GM19467 (cell line): Measurements from ENCODE around the gene RRM1.
"Not testable (repeated sequence)": the region's sequence is repeated elsewhere in the genome, so short reads cannot be mapped to it uniquely, and the experiment has no call there.

ENCODE experiments used
- ATAC-seq: cut with Tn5 transposase; IDR thresholded peaks from one replicate; pipeline ENCODE4 v1.9.1; 2021; ENCODE audit warnings: mild to moderate bottlenecking, moderate library complexity; ENCODE audit not compliant: unreplicated experiment

RRM1 gene

GRCh38 chr11:4094348-4095291, at the start of gene RRM1:
Gene RRM1, plus strand, starts transcription at chr11:4094799. Its CDS starts 214 bp downstream, at chr11:4095013.
- peak; percentile 94 for ATAC-seq

GRCh38 chr11:4044976-4045646, 49.5 kb upstream of the RRM1 start:
- no peak for ATAC-seq

- no peak for ATAC-seq
Observed at GRCh38 chr11:4048340-4048739, 46.3 kb upstream of the RRM1 start.

GRCh38 chr11:4049006-4049405, 45.6 kb upstream of the RRM1 start:
- no peak for ATAC-seq

- no peak for ATAC-seq
Observed at GRCh38 chr11:4050138-4050537, 44.5 kb upstream of the RRM1 start.

- ATAC-seq: not testable (repeated sequence)
Observed at GRCh38 chr11:4053200-4053599, 41.4 kb upstream of the RRM1 start.

- ATAC-seq: no peak
Observed at GRCh38 chr11:4054643-4055042, 40.0 kb upstream of the RRM1 start.

GRCh38 chr11:4059424-4059823, 35.2 kb upstream of the RRM1 start:
- no peak for ATAC-seq

- ATAC-seq: no peak
Observed at GRCh38 chr11:4060182-4060923, 34.2 kb upstream of the RRM1 start.

- ATAC-seq: no peak
Observed at GRCh38 chr11:4061700-4062099, 32.9 kb upstream of the RRM1 start.

- no peak for ATAC-seq
Observed at GRCh38 chr11:4063348-4063747, 31.3 kb upstream of the RRM1 start.

GRCh38 chr11:4064278-4064955, 30.2 kb upstream of the RRM1 start:
- ATAC-seq: no peak

GRCh38 chr11:4065086-4065485, 29.5 kb upstream of the RRM1 start:
- no peak for ATAC-seq

- ATAC-seq: no peak
Observed at GRCh38 chr11:4065601-4066377, 28.8 kb upstream of the RRM1 start.

- no peak for ATAC-seq
Observed at GRCh38 chr11:4066910-4067309, 27.7 kb upstream of the RRM1 start.

GRCh38 chr11:4068962-4069361, 25.6 kb upstream of the RRM1 start:
- no peak for ATAC-seq

- no peak for ATAC-seq
Observed at GRCh38 chr11:4071325-4071724, 23.3 kb upstream of the RRM1 start.

GRCh38 chr11:4071914-4072313, 22.7 kb upstream of the RRM1 start:
- no peak for ATAC-seq

GRCh38 chr11:4072668-4073285, 21.8 kb upstream of the RRM1 start:
- no peak for ATAC-seq

GRCh38 chr11:4074266-4074665, 20.3 kb upstream of the RRM1 start:
- no peak for ATAC-seq
